SK-N-DZ (cell line): ENCODE data around the gene QRICH2.
"Not testable (repeated sequence)": the region's sequence is repeated elsewhere in the genome, so short reads cannot be mapped to it uniquely, and the experiment has no call there.

Source experiments
- DNase-seq: peaks from one replicate; pipeline ENCODE4 v3.0.0-alpha.2; 2015; ENCODE audit warnings: low spot score

The QRICH2 gene

DNA sequence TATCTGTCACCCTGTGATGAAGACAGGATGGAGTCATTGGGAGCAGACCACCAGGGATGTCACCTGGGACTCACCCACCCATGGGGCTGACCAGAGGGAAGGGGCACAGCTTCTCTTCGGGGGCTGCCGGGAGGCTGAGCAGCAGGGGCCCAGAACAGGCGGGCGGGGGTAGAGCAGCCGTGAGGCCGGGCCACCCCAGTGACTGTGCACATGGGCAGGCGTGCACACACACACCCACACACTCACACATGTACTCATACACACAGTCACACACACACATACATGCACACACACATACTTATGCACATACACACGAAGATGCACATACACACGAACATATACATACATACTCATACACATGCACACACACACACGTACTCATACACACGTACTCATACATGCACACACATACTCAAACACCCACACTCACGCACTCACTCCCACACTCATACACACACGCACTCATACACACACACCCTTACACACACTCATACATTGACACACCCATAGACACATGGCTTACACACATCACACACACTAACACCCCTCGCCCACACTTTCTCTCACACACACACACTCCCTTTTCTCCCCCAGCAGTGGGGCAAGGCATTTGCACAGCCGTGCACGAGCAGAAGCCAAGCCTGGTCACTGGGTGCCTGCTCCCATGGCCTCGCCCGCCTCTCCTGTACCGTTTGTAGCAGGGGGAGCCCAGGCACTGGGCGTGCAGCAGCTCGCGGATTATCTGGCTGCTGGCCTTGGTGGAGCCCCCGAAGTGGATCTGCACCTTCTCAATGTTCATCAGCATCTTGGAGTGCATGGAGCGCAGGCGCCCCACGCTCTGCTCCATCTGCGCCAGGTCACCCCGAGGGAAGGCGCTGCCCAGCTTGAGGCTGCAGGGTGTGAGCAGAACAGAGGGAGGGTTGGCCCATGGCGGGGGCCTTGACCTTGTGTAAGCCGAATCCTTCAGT, 30.5 kb downstream of the QRICH2 start:
- no peak for DNase-seq

DNA sequence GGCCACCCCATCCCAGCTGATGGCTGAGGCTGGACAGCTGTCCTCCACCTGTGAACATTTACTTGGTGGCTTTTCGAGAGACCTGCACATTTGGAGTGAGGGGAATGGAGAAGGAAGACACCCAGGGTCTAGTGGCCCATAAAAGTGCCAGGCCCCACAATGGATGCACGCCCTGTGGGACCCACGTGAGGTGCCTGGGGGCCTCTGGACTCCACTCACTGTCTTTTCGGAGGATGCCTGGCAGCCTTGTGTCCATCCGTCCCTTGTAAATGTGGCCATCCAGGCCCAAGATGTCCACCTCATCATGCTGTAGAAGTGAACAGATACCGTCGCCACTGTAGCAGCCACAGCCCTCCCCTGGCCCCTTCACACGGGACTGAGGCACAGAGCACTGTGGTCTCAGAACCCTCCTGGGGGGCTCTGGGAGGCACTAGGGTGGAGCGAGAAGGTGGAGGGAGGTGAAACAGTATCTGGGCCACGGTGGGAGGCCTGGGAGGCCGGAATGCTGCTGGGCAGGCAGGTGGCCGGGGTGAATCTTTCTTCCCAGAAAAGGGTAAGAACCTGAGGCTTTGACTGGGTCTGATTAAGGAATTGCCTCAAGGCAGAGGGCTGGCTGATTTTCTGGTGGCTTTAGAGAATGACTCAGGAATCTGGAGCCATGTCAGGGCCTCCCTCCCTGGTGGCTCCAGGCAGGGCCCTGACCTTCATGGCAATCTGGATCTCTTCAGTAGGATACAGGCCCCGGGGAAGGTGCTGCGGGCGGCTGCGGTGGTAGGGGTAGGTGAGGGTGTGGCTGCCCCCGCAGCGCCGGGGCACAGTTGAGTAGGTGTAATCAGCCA, 31.4 kb downstream of the QRICH2 start:
- no peak for DNase-seq

DNA sequence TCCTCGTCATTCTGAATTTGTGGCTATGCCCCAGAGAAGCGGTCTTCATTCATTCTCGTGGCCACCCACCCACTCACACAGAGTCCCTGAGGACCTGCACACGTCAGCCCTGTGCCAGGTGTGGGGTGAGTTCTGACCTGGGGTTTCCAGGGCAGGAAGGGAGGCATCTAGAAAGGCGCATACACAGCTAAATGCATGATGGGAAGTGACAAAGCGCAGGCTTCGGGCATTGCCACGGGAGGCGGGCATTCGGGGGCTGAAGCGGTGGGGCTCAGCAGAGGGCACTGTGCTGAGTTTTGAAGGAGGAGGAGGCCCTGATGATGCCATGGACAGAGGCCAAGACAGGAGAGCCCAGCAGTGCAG, 32.0 kb downstream of the QRICH2 start:
- no peak for DNase-seq

DNA sequence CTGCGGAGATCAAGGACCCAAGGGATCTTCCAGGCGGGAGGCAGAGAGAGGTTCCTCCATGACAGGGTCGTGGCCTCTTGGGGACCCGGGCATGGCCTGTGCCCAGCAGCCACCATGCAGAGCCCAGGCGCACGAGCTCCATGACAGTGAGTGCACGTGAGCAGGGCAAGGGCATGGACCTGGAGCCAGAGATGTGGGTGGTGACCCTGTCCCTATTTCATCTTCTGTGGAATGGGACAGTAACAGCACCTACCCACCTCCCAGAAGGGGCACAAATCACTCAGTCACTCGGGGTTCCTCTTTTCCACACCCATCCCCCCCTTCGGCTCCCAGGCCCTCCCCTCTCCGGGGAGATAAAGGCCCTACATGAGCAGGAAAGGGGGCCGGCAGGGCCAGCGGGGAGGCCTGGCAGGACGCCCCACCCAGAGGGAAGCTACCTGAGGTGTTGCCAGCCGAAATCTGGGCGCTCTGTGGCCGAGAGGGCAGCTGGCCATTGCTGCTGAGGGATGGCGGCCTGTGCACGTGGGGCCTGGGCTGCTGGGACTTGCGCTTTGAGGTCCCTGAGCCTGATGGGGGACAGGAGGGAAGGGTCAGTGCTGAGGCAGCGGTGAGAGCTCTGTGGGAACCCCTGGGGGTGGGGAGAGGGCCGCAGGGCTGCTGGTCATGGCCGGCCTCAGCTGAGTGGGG, 32.6 kb downstream of the QRICH2 start:
- no peak for DNase-seq

DNA sequence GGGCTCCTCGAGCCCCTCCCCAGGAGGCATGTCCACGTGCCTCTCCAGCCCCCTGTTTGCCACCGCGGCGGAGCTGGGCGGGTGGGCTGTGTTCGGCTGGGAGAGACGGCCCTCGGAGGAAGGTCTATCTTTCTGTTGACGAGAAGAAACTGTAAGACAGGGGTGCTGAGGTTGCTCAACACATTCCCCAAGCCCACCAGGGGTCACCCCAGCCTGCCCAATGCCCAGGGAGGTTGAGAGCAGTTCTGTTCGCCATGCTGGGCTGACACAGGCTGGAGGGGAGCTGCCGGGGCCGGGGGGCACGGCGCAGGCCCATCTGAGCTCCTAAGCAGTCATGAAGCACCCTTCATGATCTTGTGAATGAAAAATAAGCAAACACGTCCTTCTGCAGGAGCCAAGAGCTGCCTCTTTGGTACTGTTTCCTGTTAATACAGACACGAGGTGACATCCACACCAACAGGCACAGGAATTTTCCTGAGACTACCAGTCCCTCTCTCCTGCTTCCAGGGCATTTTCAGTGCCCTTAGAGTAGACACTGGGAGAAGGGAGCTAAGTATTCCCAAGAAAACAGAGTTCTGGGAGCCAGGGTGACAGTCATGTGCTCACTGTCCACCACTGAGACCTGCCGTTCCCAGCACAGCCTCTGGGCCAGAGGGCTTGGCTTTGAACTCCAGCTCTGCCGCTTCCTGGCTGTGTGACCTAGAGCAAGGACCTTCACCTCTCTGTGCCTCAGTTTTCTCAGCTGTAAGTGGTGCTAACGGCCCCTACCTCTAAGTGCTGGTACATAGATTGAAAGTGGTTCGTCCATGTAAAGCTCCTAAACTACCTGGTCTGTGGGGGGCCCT, 33.7 kb downstream of the QRICH2 start:
- no peak for DNase-seq

DNA sequence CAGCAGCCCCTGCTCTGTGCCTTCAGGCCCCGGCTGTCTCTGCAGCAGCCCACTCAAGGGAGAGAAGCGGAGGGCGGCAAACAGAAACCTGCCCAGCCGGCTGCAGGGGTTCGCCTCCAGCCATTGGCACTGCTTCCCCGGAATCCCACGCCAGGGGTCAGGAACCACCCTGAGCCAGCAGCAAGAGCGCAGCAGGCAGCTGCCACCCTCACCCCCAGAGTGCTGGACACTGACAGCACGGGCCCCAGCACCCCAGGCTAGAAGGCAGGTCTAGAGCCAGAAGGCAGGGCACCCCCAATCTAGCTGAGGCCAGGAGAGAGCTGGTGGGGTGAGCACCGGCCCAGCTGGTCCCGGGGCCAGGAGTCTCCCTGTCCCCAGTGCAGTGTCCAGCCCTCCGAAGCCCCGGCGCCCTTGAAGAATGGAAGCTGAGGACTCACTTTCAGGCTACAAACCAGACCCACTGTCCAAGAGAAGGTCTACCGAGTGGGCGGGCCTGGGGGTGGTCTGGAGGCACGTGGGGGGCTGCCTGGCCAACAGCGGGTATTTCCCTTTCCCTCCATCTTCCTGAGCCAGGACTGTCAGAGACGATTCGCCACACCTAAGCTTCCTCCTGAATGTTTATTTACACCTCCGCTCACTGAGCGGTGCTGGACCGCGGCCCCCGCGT, 34.5 kb downstream of the QRICH2 start:
- no peak for DNase-seq

DNA sequence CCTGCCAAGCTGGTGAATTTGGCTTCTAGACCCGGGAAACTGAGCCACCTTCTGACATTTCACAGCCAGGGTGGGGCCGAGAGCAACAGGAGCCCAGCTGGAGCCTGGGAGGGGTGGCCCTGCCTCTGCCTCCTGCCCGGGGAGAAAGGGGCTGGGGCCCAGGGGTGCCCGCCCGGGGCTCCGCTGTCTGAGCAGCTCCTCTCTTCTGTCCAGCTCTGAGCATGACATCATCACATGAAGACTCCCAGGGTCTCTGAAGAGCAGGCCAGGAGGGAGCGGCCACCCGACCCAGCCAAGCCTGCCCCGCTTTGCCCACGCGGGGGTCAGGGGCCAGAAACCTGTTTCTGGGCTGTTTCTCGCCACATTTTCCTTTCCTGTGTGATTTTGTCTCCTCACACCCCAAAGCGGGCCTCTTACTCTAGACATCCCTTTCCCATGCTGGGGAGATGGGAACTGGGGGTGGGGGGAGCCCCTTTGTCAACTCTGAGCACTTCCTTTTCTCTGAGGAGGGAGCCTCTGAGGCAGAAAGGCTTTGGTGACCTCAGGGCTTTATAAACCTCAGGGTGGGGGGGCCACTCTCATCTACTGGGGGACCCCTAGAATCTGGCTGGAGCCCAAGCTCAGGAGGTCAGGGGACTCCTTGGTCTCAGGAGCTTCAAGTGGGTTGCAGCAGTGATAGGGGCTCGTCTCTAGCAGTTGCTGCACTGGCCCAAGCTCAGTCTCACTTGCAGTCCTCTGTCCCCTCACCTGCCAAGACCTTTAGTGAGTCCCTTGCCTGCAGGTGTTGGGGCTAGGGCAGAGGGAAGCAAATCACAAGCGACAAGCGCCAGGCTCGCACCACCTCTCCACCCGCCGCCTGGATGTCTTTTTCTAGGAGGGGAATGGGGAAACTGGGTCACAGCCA, 35.3 kb downstream of the QRICH2 start:
- DNase-seq = no peak

DNA sequence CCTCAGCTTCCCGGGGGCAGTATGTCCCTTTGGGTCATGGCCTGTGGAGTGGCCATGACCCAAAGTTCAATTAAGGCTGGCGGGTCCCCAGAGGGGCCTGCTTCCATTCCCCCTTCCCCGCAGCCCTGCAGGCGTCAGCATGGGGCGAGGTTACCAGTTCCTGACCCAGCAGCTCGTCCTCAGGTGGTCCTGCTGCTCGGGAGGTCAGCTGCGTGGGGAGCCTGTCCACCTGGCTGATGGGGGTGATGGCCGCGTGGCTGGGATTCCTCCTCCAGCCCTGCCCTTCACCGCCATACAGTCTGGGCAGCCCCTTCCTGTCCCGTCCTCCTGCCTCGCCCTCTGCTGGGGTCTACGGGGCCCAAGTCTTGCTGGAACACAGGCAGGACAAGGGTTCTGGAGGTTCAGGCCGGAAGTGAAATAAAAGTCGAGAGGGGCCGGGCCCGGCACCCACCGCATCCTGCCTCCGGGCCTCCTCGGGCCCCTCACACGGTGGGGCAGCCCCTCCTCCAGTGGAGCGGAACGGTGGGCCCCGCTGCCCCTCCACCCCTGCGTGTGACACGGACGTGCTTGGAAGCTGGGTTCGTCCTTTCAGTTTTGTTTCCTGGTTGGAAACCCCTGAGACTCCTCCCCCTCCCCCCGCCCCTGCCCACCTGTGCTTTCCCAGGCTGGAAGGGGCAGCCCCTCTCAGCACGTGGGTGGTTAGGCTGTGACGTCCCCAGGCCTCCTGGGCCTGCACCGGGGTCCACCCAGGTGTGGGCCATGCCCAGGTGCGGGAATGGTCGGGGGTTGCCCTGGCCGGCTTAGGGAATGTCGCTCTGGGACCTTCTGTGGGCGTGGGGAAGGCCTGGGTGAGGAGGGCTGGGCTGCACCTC, 36.2 kb downstream of the QRICH2 start:
- DNase-seq = no peak

DNA sequence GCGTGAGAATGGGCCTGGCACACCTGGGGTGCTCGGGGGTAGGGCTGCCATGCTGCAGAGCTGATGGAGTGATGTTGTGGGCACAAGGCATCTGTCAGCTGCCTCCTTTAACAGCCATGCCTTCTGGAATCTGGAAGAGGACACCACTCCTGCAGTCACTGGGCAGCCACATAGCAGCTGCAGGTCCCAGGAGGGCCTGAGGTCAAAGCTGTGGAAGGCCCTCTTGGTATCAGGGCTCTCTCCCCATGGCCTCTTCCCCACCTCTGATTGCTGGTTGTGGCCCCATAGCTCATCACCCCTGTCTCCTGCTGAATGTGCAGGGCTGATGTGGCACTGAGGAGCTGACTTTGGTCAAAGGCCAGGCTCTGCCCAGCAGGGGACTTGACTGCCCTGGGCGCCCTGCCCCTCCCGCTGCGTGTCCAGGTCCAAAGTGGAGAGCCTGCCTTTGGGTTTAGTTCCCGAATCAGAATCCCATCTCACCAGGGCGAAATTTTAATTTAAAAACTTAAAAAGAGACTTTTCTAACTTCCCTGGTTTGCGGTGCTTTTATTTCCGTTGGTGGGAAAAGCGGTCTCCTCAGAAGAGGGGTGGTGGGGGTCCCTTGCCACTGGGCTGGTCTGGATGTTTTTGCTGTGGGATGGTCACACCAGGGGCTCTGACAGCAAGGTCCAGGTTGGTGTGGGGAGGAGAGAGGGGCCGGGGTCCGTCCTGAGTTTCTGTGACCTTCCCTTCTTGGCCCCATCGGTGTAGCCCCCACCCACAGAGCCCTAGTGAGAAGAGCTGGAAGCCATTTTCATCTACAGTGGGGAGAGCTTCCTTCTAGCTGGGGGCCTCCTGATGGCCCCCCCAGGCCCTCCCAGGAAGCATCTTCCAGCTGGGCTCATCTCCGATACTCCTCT, 37.1 kb downstream of the QRICH2 start:
- no peak for DNase-seq

DNA sequence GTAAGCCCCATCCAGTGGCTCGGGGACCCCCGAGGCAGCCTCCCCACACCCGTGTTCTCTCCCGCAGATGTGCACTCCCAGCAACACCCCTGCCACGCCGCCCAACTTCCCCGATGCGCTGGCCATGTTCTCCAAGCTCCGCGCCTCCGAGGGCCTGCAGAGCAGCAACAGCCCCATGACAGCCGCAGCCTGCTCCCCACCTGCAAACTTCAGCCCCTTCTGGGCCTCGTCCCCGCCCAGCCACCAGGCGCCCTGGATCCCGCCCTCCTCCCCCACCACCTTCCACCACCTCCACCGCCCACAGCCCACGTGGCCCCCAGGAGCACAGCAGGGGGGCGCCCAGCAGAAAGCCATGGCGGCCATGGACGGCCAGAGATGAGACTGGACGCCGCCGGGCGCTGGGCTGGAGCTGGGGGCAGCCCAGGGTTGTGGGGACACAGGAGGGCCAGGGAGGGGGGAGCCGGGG, 37.9 kb downstream of the QRICH2 start:
- no peak for DNase-seq

DNA sequence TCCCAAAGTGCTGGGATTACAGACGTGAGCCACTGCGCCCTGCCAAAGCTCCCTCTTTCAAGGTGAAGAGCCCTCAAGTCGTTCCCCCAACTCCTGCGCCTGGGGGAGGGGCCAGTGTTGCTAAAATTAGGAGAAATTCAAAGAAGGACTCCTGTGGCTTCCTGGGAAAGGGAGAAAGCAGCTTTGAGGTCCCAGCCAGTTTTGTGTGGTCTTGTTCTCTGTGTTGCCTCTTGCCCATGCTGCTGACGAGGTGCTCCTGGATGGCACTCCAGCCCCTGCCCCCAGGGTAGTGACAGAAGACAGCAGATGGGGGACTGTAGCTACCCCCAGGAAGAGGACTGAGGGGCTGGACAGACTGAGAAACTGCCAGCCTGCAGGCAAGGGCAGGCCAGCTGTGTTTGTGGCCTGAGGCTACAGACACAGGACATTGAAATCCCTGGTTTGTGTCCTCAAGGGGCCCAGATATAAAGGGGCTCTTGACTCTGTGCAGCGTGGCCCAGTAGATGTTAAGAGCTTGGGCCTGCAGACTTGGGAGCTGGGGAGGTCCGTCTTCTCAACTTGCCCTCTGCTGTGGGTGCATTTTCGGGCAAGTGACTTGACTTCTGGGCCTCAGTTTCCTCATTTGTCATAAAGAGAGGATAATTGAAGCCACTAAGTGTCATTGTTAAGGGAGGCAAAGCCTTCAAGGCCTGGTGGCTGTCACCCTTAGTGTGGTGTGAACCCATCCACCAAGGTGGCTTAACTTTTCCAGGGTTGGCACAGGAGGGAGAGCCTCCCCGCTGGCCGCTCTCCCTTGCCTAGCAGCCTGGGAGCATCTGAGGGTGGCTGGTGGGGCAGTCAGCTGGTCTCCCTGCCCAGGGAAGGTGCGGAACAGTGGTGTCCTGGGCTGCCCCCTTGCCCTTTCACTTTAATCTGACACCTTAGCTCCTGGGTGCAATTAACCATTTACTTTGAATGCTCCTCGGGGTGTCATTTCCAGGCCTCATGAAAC, 38.8 kb downstream of the QRICH2 start:
- no peak for DNase-seq

DNA sequence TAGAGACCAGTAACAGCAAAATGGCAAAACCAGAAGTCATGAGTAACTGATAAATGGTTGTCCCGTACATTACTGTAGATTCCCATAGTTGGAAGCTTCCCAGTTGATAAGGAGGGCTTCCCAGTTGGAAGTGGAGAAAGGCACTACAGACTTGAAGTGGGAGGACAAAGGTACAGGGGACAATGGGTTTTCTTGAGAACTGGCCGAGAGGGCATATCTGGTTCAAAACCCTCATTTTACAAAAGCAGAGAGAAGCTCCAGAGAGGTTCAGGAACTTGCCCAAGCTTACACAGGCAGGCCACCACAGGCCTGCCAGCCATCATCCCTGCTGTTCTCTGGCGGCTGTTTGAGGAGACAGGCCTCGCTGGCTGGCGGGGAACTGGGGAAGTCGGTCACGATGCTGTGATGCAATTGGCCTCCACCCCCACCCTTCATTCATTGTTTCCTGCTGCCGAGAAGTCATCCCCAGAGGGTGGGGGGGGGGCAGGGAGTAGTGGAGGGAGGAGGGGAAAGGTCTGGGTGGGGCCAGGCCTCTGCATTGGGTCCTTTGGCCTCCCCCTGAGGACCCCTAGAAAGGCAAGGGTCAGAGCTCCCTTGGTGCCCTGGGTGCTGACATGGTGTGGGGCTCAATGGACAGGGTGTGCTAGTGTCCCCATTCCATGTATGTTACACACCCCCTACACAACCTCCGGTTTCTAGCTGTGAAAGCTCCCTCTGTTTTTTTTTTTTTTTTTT, 39.9 kb downstream of the QRICH2 start:
- no peak for DNase-seq

DNA sequence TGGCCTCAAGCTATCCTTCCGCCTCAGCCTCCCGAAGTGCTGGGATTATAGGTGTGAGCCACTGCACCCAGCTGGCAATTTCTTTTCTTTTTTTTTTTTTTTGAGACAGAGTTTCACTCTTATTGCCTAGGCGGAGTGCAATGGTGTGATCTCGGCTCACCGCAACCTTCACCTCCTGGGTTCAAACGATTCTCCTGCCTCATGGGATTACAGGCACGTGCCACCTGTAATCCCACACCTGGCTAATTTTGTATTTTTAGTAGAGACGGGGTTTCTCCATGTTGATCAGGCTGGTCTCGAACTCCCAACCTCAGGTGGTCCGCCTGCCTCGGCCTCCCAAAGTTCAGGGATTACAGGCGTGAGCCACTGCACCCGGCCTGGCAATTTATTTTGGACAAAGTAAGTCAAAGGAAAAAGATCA, 40.5 kb downstream of the QRICH2 start:
- DNase-seq = not testable (repeated sequence)

DNA sequence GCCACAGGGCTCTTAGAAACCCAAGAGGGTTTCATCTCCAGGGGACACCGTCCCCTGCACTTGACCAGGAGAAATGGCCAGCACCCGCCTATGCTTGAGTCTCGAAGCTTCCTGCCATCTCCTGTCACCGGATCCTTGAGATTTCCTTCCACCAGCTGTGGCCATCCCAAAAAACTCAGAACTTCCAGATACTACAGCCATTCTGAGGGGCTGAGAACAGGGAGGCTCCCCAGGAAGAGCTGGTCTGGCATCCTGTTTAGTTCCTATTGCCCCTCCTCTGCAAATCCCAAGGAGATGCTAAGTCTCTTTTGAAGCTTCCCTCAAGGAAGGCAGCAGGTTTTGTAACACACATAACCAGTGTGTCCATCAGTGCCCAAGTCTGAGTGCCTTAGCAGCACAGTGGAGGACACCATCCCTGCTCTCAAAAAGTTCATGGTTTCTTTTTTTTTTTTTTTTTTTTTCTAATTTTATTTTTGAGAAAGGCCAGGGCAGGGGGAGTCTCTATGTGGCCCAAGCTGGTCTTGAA, 41.0 kb downstream of the QRICH2 start:
- no peak for DNase-seq
